OCI-LY7 (cell line): ENCODE measurements around the gene REV3L. TPM values are rescaled to one million over a fixed set of nuclear protein-coding genes. Genes with fewer than 3 reads are reported as not detected.

Experiments
- BruUV-seq: library from RNA; stranded (reverse); fragments of 400-500 nt; replicated peaks from 2 replicates; lab custom pipeline; 2021; lab: Mats Ljungman, UMichigan
- CTCF ChIA-PET: fragments of 300-600 bp; sonication (Branson Sonifier 250); formaldehyde crosslinking; loops from one replicate; lab custom pipeline; 2022; ENCODE audit warnings: antibody characterized with exemption; ENCODE audit not compliant: unreplicated experiment; lab: Charles Lee
- POLR2A ChIA-PET: fragments of 300-600 bp; sonication (Branson Sonifier 250); formaldehyde crosslinking; loops from one replicate; lab custom pipeline; 2022; ENCODE audit warnings: antibody characterized with exemption; lab: Charles Lee
- DNase-seq: peaks from one replicate; pipeline ENCODE4 v3.0.0-alpha.2; 2015; ENCODE audit warnings: low spot score
- H2AFZ ChIP-seq: fragments of 200-600 bp; sonication (generic), shearing (Covaris generic); 2 replicates; pipeline ENCODE4 v1.6.1; 2014; ENCODE audit warnings: mild to moderate bottlenecking, antibody characterized with exemption, low read length, moderate library complexity
- H3K27ac ChIP-seq: fragments of 200-600 bp; sonication (generic); 2 replicates; pipeline ENCODE4 v1.5.1; 2014; ENCODE audit warnings: mixed run types, low read depth, mild to moderate bottlenecking, moderate library complexity, low read length, inconsistent platforms; ENCODE audit not compliant: poor library complexity, severe bottlenecking
- H3K36me3 ChIP-seq: fragments of 200-600 bp; sonication (generic); 2 replicates; pipeline ENCODE4 v1.6.1; 2014; ENCODE audit warnings: mild to moderate bottlenecking, antibody characterized with exemption, low read length, moderate library complexity, mixed read lengths; ENCODE audit not compliant: insufficient read depth
- H3K4me1 ChIP-seq: fragments of 200-600 bp; sonication (generic); 2 replicates; pipeline ENCODE4 v1.5.1; 2014; ENCODE audit warnings: mild to moderate bottlenecking, low read length; ENCODE audit not compliant: insufficient read depth, poor library complexity, severe bottlenecking
- H3K4me2 ChIP-seq: fragments of 200-600 bp; sonication (generic); 2 replicates; pipeline ENCODE4 v1.6.1; 2014; ENCODE audit warnings: mild to moderate bottlenecking, low read length
- H3K4me3 ChIP-seq: fragments of 200-600 bp; sonication (generic); 2 replicates; pipeline ENCODE4 v1.5.1; 2014; ENCODE audit warnings: mild to moderate bottlenecking, low read depth, low read length; ENCODE audit not compliant: poor library complexity, severe bottlenecking
- H3K79me2 ChIP-seq: fragments of 200-600 bp; sonication (generic); 2 replicates; pipeline ENCODE4 v1.6.1; 2016; ENCODE audit warnings: low read depth, mild to moderate bottlenecking, low read length, moderate library complexity, mixed read lengths; ENCODE audit not compliant: insufficient read depth
- H3K9me2 ChIP-seq: fragments of 200-600 bp; sonication (generic); 2 replicates; pipeline ENCODE4 v1.6.1; 2016; ENCODE audit warnings: mild to moderate bottlenecking, low read length, mixed read lengths; ENCODE audit not compliant: insufficient read depth
- H3K9me3 ChIP-seq: fragments of 200-600 bp; sonication (generic); 2 replicates; pipeline ENCODE4 v1.6.1; 2014; ENCODE audit warnings: mild to moderate bottlenecking, mixed run types, low read length, mixed read lengths
- H4K20me1 ChIP-seq: fragments of 200-600 bp; sonication (generic); 2 replicates; pipeline ENCODE4 v1.6.1; 2014; ENCODE audit warnings: mild to moderate bottlenecking, antibody characterized with exemption, low read length, moderate library complexity, mixed read lengths; ENCODE audit not compliant: insufficient read depth
- EZH2phosphoT487 ChIP-seq: fragments of 200-600 bp; sonication (generic); IDR thresholded peaks from 2 replicates; pipeline ENCODE4 v1.6.1; 2018; ENCODE audit warnings: low read depth, borderline replicate concordance, mild to moderate bottlenecking, mixed run types, antibody characterized with exemption, low read length, moderate library complexity, mixed read lengths
- intact Hi-C: fragments of 100-400 bp; cut with micrococcal nuclease; formaldehyde crosslinking; loops from one replicate; pipeline ENCODE4 v1.10.0; 2022; ENCODE audit not compliant: unreplicated experiment
- total RNA-seq, 2 experiments: library from RNA; depleted of rRNA in 1 of 2; stranded (reverse); fragments of >200 nt in 1 of 2; shearing (Covaris generic) in 1 of 2; gene quantifications; 2 replicates each; pipeline ENCODE4 v1.2.3, GENCODE V29; 2014 to 2022
- TF ChIP-seq, protein P1 (sequence below): fragments of 200-600 bp; sonication (generic); conservative IDR thresholded peaks from 2 replicates; pipeline ENCODE4 v1.5.1; 2014; ENCODE audit warnings: mild to moderate bottlenecking, antibody characterized with exemption, low read length, moderate library complexity, mixed read lengths

REV3L gene
- total RNA-seq, 2 experiments from 2014 or later = 24.8 to 33.4 TPM

DNA sequence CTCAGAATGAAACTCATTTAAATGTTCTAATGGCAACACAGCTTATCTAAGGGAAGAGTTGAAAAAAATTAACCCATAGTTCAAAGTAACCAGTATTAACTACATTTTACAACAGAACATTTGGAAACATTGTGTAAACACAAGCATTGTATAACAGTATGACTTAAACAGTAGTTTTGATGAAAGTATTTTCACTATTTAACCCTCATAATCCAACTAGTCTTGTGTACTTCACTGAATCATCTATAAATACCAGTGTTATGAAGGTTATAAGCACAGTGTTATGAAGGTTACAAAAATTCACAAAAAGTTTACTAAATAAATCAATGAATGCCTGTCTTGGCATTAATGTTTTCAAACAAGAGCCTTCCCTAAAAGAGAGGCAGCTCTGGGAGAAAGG is 66.5 kb downstream of the REV3L start:
- no peak for DNase-seq
- CTCF ChIA-PET = interaction anchor here (0.6 kb wide), 1 partner anchor 32 kb away, joined by 4 read pairs; no protein-coding TSS in a partner anchor
- H3K4me1 ChIP-seq = peaks cover 21% of the 10 kb centered on the region
- peaks cover 39% of the 10 kb centered on the region for H3K36me3 ChIP-seq
- H3K9me3 ChIP-seq = no peaks in the 10 kb centered on the region
- no peak overlapping the region for H3K27ac ChIP-seq
- peaks cover 9% of the 10 kb centered on the region; the same call in 1 of the 2 replicates for H4K20me1 ChIP-seq
- H3K79me2 ChIP-seq = peaks cover 65% of the 10 kb centered on the region
- BruUV-seq = no TSS peak
- no peak for TF ChIP-seq EZH2phosphoT487
- TF ChIP-seq, protein P1, sequence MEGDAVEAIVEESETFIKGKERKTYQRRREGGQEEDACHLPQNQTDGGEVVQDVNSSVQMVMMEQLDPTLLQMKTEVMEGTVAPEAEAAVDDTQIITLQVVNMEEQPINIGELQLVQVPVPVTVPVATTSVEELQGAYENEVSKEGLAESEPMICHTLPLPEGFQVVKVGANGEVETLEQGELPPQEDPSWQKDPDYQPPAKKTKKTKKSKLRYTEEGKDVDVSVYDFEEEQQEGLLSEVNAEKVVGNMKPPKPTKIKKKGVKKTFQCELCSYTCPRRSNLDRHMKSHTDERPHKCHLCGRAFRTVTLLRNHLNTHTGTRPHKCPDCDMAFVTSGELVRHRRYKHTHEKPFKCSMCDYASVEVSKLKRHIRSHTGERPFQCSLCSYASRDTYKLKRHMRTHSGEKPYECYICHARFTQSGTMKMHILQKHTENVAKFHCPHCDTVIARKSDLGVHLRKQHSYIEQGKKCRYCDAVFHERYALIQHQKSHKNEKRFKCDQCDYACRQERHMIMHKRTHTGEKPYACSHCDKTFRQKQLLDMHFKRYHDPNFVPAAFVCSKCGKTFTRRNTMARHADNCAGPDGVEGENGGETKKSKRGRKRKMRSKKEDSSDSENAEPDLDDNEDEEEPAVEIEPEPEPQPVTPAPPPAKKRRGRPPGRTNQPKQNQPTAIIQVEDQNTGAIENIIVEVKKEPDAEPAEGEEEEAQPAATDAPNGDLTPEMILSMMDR = no peak
- H3K4me2 ChIP-seq = no peak overlapping the region
- H3K9me2 ChIP-seq = 0 out of 2 replicates have a peak, but pooled peaks cover 8% of the 10 kb centered on the region
- POLR2A ChIA-PET = interaction anchor here (0.7 kb wide), 1 partner anchor 731 kb away, joined by 3 read pairs; no protein-coding TSS in a partner anchor
- intact Hi-C loops = no loop called here
- no peak overlapping the region for H2AFZ ChIP-seq
- no peak overlapping the region for H3K4me3 ChIP-seq

DNA sequence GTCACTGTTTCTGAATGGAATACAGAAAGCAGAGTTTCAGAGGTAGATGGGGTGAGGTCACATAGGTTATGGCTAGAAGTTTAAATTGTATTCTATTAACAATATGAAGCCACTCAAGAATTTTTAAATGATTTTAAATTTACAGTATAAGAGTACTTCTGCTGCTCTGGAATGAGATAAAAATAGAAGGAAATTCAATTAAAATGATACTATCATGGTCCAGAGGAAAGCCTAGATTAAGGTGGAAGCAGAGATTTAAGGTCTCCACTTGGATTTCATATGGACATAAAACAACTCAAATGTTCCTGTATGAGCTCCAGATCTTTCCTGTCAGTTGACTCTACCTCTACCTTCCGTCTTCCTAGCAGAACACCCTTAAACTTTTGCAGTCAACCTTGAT is 68.6 kb downstream of the REV3L start:
- Histone ChIP-seq H3K4me2 (no peak overlapping the region), H3K9me3 (no peaks in the 10 kb centered on the region), H3K4me3 (no peak overlapping the region), H2AFZ (no peak overlapping the region), H3K27ac (no peak overlapping the region), H3K79me2 (peaks cover 49% of the 10 kb centered on the region), H4K20me1 (peaks cover 5% of the 10 kb centered on the region; the same call in 1 of the 2 replicates), H3K9me2 (0 out of 2 replicates have a peak, but pooled peaks cover 8% of the 10 kb centered on the region), H3K36me3 (peaks cover 59% of the 10 kb centered on the region), H3K4me1 (peaks cover 31% of the 10 kb centered on the region)
- TF ChIP-seq EZH2phosphoT487 = no peak
- TF ChIP-seq, protein P1 = no peak
- no TSS peak for BruUV-seq
- no peak for DNase-seq
- intact Hi-C loops = no loop called here
- CTCF ChIA-PET = no interaction called here
- POLR2A ChIA-PET = no interaction called here

DNA sequence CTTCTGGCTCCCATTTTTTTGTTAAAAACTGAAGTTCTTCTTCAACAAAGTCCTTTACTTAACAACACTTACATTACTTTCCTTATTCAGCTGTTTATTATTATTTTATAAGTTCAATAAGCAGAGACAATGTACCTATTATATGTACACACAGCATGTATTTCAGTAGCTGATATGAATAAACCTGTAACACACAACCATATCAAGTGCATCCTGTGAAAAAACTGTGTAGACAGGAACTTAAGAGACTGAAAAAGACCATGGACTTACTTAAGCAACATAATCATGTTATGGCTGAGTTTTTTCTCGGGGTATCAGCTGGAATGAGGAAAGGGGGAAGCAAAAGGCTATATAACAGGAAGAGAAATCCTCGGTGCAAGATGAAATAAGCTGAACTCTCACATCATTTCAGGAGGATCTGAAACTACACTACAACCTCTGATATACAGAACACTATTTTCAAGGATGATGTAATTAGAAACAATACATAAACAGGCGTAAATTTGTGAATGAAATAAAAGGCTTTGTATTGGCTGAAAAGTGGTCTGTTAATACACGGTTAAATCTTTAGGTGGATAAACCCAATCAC is 70.9 kb downstream of the REV3L start:
- Histone ChIP-seq H3K79me2 (peaks cover 26% of the 10 kb centered on the region; the same call in 1 of the 2 replicates), H3K4me1 (peaks cover 34% of the 10 kb centered on the region), H4K20me1 (no peaks in the 10 kb centered on the region), H2AFZ (no peak overlapping the region), H3K27ac (peak overlapping the region; percentile 34), H3K4me3 (no peak overlapping the region), H3K36me3 (peaks cover 79% of the 10 kb centered on the region), H3K4me2 (peak overlapping the region; percentile 38), H3K9me3 (no peaks in the 10 kb centered on the region), H3K9me2 (0 out of 2 replicates have a peak, but pooled peaks cover 8% of the 10 kb centered on the region)
- TF ChIP-seq EZH2phosphoT487 = no peak
- TF ChIP-seq, protein P1 = no peak
- peak; percentile 44 for DNase-seq
- intact Hi-C loops = no loop called here
- POLR2A ChIA-PET = interaction anchor here (0.8 to 1.1 kb wide), 2 partner anchors 29 to 108 kb away, joined by 3 to 7 read pairs; no protein-coding TSS in a partner anchor
- CTCF ChIA-PET = no interaction called here
- no TSS peak for BruUV-seq
